Tibial nerve (tissue), 4 donors: ENCODE measurements around the gene CFAP46. TPM values are rescaled to one million over a fixed set of nuclear protein-coding genes. Genes with fewer than 3 reads are reported as not detected.
"Not testable (repeated sequence)": the region's sequence is repeated elsewhere in the genome, so short reads cannot be mapped to it uniquely, and the experiment has no call there.

Experiments
- DNase-seq, 2 donors: peaks; one replicate each; pipeline ENCODE4 v3.0.0-alpha.2; 2019; ENCODE audit warnings: low spot score in 2 of 2
- H3K27ac ChIP-seq, 4 donors: fragments of 200-600 bp; sonication (generic) in 3 of 4; one replicate each; pipeline ENCODE4 v1.5.1; 2017 to 2019; ENCODE audit warnings: mild to moderate bottlenecking in 1 of 4
- H3K27me3 ChIP-seq, 2 donors: fragments of 200-600 bp; sonication (generic) in 1 of 2; one replicate each; pipeline versions ENCODE4 v1.5.1 to v1.6.0; 2017 to 2019
- H3K36me3 ChIP-seq, 3 donors: fragments of 200-600 bp; sonication (generic); one replicate each; pipeline ENCODE4 v1.5.1; 2018 to 2019
- H3K4me1 ChIP-seq, 4 donors: fragments of 200-600 bp; sonication (generic) in 3 of 4; one replicate each; pipeline ENCODE4 v1.5.1; 2017 to 2019
- H3K4me3 ChIP-seq, 4 donors: fragments of 200-600 bp; sonication (generic) in 3 of 4; one replicate each; pipeline ENCODE4 v1.5.1; 2017 to 2019; ENCODE audit warnings: mild to moderate bottlenecking in 1 of 4, moderate library complexity in 1 of 4
- H3K9me3 ChIP-seq, 4 donors: fragments of 200-600 bp; sonication (generic) in 3 of 4; one replicate each; pipeline ENCODE4 v1.5.1; 2017 to 2019
- EP300 ChIP-seq, 2 donors: sonication (generic); formaldehyde crosslinking; IDR thresholded peaks; one replicate each; pipeline ENCODE4 v1.6.1; 2017; ENCODE audit warnings: antibody characterized with exemption in 2 of 2, mild to moderate bottlenecking in 1 of 2
- POLR2A ChIP-seq, 2 donors: fragments of 450-650 bp; IDR thresholded peaks; one replicate each; pipeline ENCODE4 v1.6.1; 2017; ENCODE audit warnings: antibody characterized with exemption in 2 of 2, mild to moderate bottlenecking in 2 of 2, moderate library complexity in 2 of 2
- WGBS, 2 donors: methylation state at CpG; one replicate each; pipeline ENCODE4 v1.1.5; 2018; 5-methylcytosine and 5-hydroxymethylcytosine counted together
- total RNA-seq, 4 donors: library from RNA; depleted of rRNA; stranded (reverse); fragments of >200 nt; gene quantifications; one replicate each; pipeline ENCODE4 v1.1.0, GENCODE V29; 2016
- TF ChIP-seq, protein P1 (sequence below), 5 experiments: fragments of 200-600 bp in 3 of 5; fragments of 450-650 bp in 2 of 5; sonication (generic) in 3 of 5; IDR thresholded peaks; one replicate each; pipeline ENCODE4 v1.5.1; 2016 to 2019; ENCODE audit warnings: antibody characterized with exemption in 5 of 5, mild to moderate bottlenecking in 3 of 5, moderate library complexity in 2 of 5

CFAP46 gene
- total RNA-seq, 4 donors from 2014 or later: 0.90 to 1.4 TPM; not detected in 2

DNA sequence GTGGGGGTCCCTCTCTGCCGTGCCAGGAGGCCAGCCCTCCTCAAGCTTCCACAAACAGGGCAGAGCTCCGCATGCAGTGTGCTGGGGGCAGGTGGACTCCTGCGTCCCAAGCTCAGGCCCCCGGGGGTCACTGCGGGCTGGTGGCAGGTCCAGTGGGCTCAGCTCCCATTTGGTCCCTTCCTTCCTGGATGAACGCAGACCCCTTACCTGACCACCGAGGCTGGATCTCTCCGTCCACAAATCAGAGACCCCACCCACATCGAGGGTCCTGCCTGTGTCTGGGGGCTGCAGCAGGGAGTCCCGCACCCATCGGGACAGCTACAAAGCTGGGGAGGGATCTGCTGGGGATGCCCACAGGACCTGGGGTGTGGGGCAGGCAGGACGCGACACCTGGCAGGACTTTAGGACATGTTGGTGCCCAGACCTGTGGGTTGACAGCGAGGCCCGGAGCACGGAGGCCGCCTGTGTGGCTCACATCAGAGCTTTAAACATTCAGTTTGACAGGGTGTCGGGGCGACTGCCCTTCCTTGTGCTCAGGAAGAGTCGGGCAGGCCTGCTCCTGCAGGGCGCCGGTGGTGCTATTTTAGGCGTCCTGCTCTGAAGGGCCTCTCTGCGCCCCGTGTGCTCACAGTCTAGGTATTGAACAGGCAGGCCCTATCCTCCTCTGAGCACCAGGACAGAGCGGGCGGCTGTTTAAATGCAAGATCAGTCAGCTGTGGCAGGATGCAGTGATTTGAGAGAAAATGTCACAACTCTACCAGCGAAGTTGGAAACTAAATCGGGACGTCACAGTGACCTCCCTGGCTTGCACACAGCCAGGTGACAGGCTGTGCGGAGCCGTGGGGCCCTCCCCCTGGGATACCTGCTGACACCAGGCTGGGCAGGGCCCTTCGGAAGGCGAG is 15.9 kb upstream of the CFAP46 start:
- 81 to 84% methylated on average over 23 to 32 of the region's 34 CpGs for WGBS, 2 donors
- Histone ChIP-seq H3K27ac (no peak overlapping the region), H3K4me1 (peaks cover 0 to 19% (median 2%) of the 10 kb centered on the region in 4 donors), H3K9me3 (no peaks in the 10 kb centered on the region), H3K36me3 (no peaks in the 10 kb centered on the region), H3K4me3 (no peak overlapping the region), H3K27me3 (no peaks in the 10 kb centered on the region)
- TF ChIP-seq EP300 (IDR thresholded peaks at IDR 0.05): no peak
- TF ChIP-seq, protein P1, sequence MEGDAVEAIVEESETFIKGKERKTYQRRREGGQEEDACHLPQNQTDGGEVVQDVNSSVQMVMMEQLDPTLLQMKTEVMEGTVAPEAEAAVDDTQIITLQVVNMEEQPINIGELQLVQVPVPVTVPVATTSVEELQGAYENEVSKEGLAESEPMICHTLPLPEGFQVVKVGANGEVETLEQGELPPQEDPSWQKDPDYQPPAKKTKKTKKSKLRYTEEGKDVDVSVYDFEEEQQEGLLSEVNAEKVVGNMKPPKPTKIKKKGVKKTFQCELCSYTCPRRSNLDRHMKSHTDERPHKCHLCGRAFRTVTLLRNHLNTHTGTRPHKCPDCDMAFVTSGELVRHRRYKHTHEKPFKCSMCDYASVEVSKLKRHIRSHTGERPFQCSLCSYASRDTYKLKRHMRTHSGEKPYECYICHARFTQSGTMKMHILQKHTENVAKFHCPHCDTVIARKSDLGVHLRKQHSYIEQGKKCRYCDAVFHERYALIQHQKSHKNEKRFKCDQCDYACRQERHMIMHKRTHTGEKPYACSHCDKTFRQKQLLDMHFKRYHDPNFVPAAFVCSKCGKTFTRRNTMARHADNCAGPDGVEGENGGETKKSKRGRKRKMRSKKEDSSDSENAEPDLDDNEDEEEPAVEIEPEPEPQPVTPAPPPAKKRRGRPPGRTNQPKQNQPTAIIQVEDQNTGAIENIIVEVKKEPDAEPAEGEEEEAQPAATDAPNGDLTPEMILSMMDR (IDR thresholded peaks at IDR 0.05): no peak
- no peak for TF ChIP-seq POLR2A (IDR thresholded peaks at IDR 0.05)
- no peak for DNase-seq

DNA sequence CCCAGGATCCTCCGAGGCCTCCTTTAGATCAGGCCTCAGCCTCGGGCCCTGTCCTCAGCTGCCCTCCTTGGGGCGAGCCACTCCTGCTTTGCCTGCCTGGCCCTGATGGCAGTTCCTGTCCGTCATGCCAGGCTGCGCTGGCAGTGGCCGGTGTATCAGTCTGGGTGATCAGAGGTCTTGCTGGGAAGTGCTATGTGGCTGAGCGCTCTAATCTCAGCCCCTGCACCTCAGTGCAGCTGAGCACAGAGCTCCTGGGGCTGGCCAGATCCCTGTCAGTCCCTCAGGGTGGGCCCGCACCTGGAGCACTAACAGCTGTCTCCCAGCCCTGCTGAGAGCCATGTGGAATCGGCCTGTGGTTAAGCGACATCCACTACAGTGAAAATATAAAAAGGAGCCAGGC is 14.8 kb upstream of the CFAP46 start:
- peaks cover 0 to 7% of the 10 kb centered on the region in 2 donors for H3K27me3 ChIP-seq
- no peak overlapping the region for H3K27ac ChIP-seq
- H3K4me3 ChIP-seq: no peak overlapping the region
- WGBS, 2 donors: 91% methylated on average over 10 of the region's 10 CpGs
- peaks cover 0 to 9% (median 2%) of the 10 kb centered on the region in 4 donors for H3K4me1 ChIP-seq
- H3K9me3 ChIP-seq: no peaks in the 10 kb centered on the region
- no peak for DNase-seq
- TF ChIP-seq POLR2A (IDR thresholded peaks at IDR 0.05) (no peak), EP300 (IDR thresholded peaks at IDR 0.05) (no peak)
- TF ChIP-seq, protein P1 (IDR thresholded peaks at IDR 0.05): no peak
- H3K36me3 ChIP-seq: no peaks in the 10 kb centered on the region

- 97% methylated on average over 4 of the region's 4 CpGs for WGBS, 2 donors
- not testable (repeated sequence) for H3K36me3 ChIP-seq, H3K4me3 ChIP-seq, H3K27ac ChIP-seq, DNase-seq, H3K9me3 ChIP-seq, H3K4me1 ChIP-seq
- peaks cover 0 to 10% of the 10 kb centered on the region in 2 donors for H3K27me3 ChIP-seq
These were observed 13.9 kb upstream of the CFAP46 start for GRCh38 chr10:132956259-132956658.

DNA sequence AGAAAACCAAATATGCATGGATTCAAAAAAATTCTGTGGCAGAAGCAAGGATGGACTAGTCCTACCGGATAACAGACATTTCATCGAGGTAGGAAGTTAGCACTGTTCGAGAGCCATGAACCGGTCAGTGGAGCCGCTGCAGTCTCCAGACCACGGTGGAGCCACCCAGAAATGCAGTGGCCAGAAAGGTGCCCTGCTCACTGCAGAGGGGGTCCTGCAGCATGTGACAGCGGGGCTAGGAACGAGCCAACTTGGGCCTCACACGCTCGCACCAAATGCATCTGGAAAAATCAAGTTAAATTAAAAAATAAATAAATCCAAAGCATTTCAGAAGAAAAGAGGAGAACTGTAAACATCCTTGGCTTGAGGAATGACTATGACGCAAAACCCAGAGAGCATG is 13.1 kb upstream of the CFAP46 start:
- H3K36me3 ChIP-seq: no peaks in the 10 kb centered on the region
- H3K9me3 ChIP-seq: no peaks in the 10 kb centered on the region
- no peak overlapping the region for H3K27ac ChIP-seq
- H3K4me1 ChIP-seq: no peaks in the 10 kb centered on the region
- DNase-seq: no peak
- TF ChIP-seq POLR2A (IDR thresholded peaks at IDR 0.05) (no peak), EP300 (IDR thresholded peaks at IDR 0.05) (no peak)
- TF ChIP-seq, protein P1 (IDR thresholded peaks at IDR 0.05): no peak
- 90 to 91% methylated on average over 11 of the region's 11 CpGs for WGBS, 2 donors
- H3K27me3 ChIP-seq: peaks cover 0 to 10% of the 10 kb centered on the region in 2 donors
- H3K4me3 ChIP-seq: no peak overlapping the region

- Histone ChIP-seq H3K4me3 (no peak overlapping the region), H3K27ac (no peak overlapping the region), H3K9me3 (no peaks in the 10 kb centered on the region), H3K27me3 (peaks cover 0 to 10% of the 10 kb centered on the region in 2 donors), H3K4me1 (no peaks in the 10 kb centered on the region), H3K36me3 (no peaks in the 10 kb centered on the region)
- DNase-seq: no peak
- 49 to 53% methylated on average over 5 of the region's 5 CpGs for WGBS, 2 donors
- TF ChIP-seq EP300 (IDR thresholded peaks at IDR 0.05) (no peak), POLR2A (IDR thresholded peaks at IDR 0.05) (no peak)
- TF ChIP-seq, protein P1 (IDR thresholded peaks at IDR 0.05): no peak
These were observed 11.1 kb upstream of the CFAP46 start for GRCh38 chr10:132953428-132953827.
